T1000 (cell line): ENCODE results near the gene KPNA1.

ENCODE experiments used
- DNase-seq: peaks from one replicate; lab custom pipeline; 2025; ENCODE audit warnings: mixed read lengths; lab: John Stamatoyannopoulos, UW

KPNA1 gene

GRCh38 chr3:122415104-122415744, 99.5 kb downstream of the KPNA1 start:
- no peak for DNase-seq

GRCh38 chr3:122414391-122414790, 100.3 kb downstream of the KPNA1 start:
- no peak for DNase-seq

GRCh38 chr3:122410639-122411038, 104.1 kb downstream of the KPNA1 start:
- no peak for DNase-seq

GRCh38 chr3:122410111-122410510, 104.6 kb downstream of the KPNA1 start:
- no peak for DNase-seq

GRCh38 chr3:122409446-122409845, 105.3 kb downstream of the KPNA1 start:
- no peak for DNase-seq

- no peak for DNase-seq
Measured at GRCh38 chr3:122407946-122408345, 106.8 kb downstream of the KPNA1 start.

GRCh38 chr3:122406198-122406597, 108.5 kb downstream of the KPNA1 start:
- DNase-seq = no peak

GRCh38 chr3:122405015-122405414, 109.7 kb downstream of the KPNA1 start:
- DNase-seq = no peak

- DNase-seq = no peak
Measured at GRCh38 chr3:122403489-122403888, 111.2 kb downstream of the KPNA1 start.

GRCh38 chr3:122398920-122399319, 115.8 kb downstream of the KPNA1 start:
- no peak for DNase-seq

GRCh38 chr3:122397201-122397600, 117.5 kb downstream of the KPNA1 start:
- no peak for DNase-seq

- DNase-seq = no peak
Measured at GRCh38 chr3:122396511-122396910, 118.2 kb downstream of the KPNA1 start.

- DNase-seq = no peak
Measured at GRCh38 chr3:122395582-122395981, 119.2 kb downstream of the KPNA1 start.

GRCh38 chr3:122394173-122394572, 120.6 kb downstream of the KPNA1 start:
- DNase-seq = no peak

- DNase-seq = no peak
Measured at GRCh38 chr3:122392868-122393844, 121.6 kb downstream of the KPNA1 start.

GRCh38 chr3:122391681-122392446, 122.9 kb downstream of the KPNA1 start:
- no peak for DNase-seq

- no peak for DNase-seq
Measured at GRCh38 chr3:122390665-122391064, 124.1 kb downstream of the KPNA1 start.

- no peak for DNase-seq
Measured at GRCh38 chr3:122389892-122390291, 124.8 kb downstream of the KPNA1 start.

GRCh38 chr3:122389197-122389596, 125.5 kb downstream of the KPNA1 start:
- DNase-seq = no peak

GRCh38 chr3:122387709-122388108, 127.0 kb downstream of the KPNA1 start:
- no peak for DNase-seq

- peak; percentile 85 for DNase-seq
Measured at GRCh38 chr3:122383771-122384697, 130.7 kb downstream of the KPNA1 start, which contains the start of gene FAM162A. TSS of gene FAM162A (plus strand) at chr3:122384182. CDS start at chr3:122384266, 84 bp downstream.
